Ovary (tissue), 3 donors: ENCODE measurements around the gene GNPDA1.

Experiments used
- POLR2A ChIP-seq: fragments of 450-650 bp; IDR thresholded peaks from one replicate; pipeline ENCODE4 v1.6.1; 2017; ENCODE audit warnings: antibody characterized with exemption, mild to moderate bottlenecking, moderate library complexity
- TF ChIP-seq, protein P1 (sequence below), 3 donors: fragments of 450-650 bp in 2 of 3; fragments of 200-600 bp in 1 of 3; IDR thresholded peaks; one replicate each; pipeline versions ENCODE4 v1.5.1 to v1.8.0; 2016 to 2022; ENCODE audit warnings: antibody characterized with exemption in 3 of 3, mild to moderate bottlenecking in 1 of 3
- donor health status: DM: no; HTN: no; CAD: no.

DNA sequence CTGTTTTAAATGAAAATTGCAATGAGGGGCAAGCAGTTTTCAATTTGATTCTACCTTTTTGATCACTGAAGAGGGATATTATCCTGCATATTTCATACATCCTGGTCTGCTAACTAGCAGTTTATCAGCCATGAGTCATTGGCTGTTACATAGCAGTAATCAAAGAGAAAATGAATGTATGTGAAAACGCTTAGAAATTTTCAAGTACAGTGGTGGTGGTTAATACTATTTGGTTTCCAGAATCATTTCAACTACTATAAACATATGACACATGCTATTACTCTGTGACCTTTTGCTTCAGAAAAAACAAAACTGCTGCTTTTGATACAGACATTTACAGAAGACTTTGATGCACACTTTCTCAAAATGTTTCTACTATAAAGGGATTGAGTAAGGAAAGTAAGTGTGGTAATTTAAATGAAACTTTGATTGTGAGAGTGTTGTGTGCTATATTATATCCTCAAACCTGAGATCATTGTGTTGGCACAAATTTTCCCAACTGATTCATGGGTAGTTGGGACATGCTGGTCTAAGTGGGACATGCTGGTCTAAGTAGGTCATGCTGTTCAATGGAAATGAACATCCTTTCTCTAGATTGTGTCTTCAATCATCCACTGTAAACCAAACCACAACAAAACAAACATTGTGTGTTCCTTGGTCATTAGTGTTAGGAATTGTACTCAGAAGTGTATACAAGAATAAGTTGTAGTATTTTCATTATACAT lies 38.8 kb downstream of the GNPDA1 start:
- TF ChIP-seq POLR2A = no peak
- TF ChIP-seq, protein P1, sequence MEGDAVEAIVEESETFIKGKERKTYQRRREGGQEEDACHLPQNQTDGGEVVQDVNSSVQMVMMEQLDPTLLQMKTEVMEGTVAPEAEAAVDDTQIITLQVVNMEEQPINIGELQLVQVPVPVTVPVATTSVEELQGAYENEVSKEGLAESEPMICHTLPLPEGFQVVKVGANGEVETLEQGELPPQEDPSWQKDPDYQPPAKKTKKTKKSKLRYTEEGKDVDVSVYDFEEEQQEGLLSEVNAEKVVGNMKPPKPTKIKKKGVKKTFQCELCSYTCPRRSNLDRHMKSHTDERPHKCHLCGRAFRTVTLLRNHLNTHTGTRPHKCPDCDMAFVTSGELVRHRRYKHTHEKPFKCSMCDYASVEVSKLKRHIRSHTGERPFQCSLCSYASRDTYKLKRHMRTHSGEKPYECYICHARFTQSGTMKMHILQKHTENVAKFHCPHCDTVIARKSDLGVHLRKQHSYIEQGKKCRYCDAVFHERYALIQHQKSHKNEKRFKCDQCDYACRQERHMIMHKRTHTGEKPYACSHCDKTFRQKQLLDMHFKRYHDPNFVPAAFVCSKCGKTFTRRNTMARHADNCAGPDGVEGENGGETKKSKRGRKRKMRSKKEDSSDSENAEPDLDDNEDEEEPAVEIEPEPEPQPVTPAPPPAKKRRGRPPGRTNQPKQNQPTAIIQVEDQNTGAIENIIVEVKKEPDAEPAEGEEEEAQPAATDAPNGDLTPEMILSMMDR (IDR thresholded peaks at IDR 0.05) = no peak
